Stomach smooth muscle (tissue), 2 donors: ENCODE measurements around the gene FAM169A.
"Not testable (repeated sequence)": the region's sequence is repeated elsewhere in the genome, so short reads cannot be mapped to it uniquely, and the experiment has no call there.

Experiments used
- H3K27ac ChIP-seq: one replicate; pipeline ENCODE4 v1.7.0; 2013; ENCODE audit warnings: mild to moderate bottlenecking, low read length, inconsistent platforms
- H3K27me3 ChIP-seq, 2 donors: one replicate each; pipeline ENCODE4 v1.7.0; 2013; ENCODE audit warnings: low read length in 2 of 2; ENCODE audit not compliant: insufficient read depth in 2 of 2, control insufficient read depth in 1 of 2
- H3K36me3 ChIP-seq, 2 donors: one replicate each; pipeline ENCODE4 v1.7.0; 2013; ENCODE audit warnings: low read length in 2 of 2; ENCODE audit not compliant: control insufficient read depth in 2 of 2, insufficient read depth in 2 of 2
- H3K4me1 ChIP-seq: one replicate; pipeline ENCODE4 v1.7.0; 2013; ENCODE audit warnings: low read length; ENCODE audit not compliant: control insufficient read depth, insufficient read depth
- H3K4me3 ChIP-seq, 2 donors: one replicate each; pipeline ENCODE4 v1.7.0; 2013; ENCODE audit warnings: low read length in 2 of 2
- H3K9ac ChIP-seq, 2 donors: one replicate each; pipeline ENCODE4 v1.7.0; 2013; ENCODE audit warnings: low read length in 2 of 2, mild to moderate bottlenecking in 1 of 2
- H3K9me3 ChIP-seq, 2 donors: one replicate each; pipeline ENCODE4 v1.7.0; 2013; ENCODE audit warnings: low read length in 2 of 2; ENCODE audit not compliant: control insufficient read depth in 2 of 2
- donor health status: healthy.
- donor health status: Pancreatic carcinoma.

FAM169A gene

GRCh38 chr5:74892921-74893320 lies 26.7 kb upstream of the FAM169A start:
- no peak overlapping the region for H3K27ac ChIP-seq
- H3K36me3 ChIP-seq: no peaks in the 10 kb centered on the region
- H3K9me3 ChIP-seq: peaks cover 0 to 7% of the 10 kb centered on the region in 2 donors
- H3K4me3 ChIP-seq: no peak overlapping the region
- peaks cover 7% of the 10 kb centered on the region for H3K4me1 ChIP-seq
- H3K9ac ChIP-seq: no peak overlapping the region
- peaks cover 0 to 3% of the 10 kb centered on the region in 2 donors for H3K27me3 ChIP-seq

DNA sequence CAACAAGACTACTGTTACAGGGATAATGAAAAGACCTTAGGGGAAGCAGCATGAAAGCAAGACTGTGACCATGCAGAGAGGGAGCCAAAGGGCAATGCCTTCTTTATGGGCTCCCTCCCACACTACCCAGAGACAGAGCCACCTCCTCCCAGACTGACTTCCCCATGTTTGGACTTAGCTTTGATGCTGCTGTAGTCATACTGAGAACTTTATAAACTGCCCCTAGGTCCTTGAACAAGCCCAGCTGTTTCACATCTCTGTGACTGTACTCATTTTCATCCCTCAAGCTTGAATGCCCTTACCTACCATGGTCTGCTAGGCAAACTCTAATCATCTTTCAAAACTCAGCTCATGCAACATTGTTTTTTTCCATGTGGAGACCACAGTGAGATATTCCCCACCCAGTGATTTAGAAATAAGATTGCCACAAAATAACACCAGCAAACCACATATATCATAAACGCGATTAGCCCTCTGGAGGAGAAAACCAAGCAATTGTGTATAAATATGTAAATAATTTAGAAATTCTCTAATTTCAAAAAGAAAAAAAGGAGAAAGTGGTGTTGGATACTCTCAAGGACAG lies 23.4 kb upstream of the FAM169A start:
- Histone ChIP-seq H3K9me3 (peaks cover 0 to 2% of the 10 kb centered on the region in 2 donors), H3K4me3 (no peak overlapping the region), H3K27me3 (peaks cover 0 to 2% of the 10 kb centered on the region in 2 donors), H3K9ac (no peak overlapping the region), H3K4me1 (no peaks in the 10 kb centered on the region), H3K27ac (no peak overlapping the region), H3K36me3 (no peaks in the 10 kb centered on the region)

DNA sequence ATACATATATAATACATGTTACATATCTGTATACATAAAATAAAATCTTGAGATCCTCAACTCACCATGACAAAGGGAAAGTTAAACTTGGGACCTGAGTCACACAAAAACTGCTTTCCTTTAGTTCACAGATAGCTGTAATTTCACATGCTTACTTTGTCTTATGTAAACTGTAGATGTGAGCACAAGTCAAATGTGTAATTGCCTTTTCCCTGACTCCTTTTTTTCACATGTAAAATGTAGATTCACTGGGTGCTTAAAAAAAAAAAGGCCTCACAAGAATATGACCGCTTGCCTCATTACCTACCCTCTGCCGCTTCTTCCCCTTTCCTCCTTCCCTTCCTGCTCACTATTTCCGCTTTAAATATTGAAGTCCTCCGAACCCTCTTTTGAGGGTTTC lies 21.9 kb upstream of the FAM169A start:
- Histone ChIP-seq H3K27me3 (no peaks in the 10 kb centered on the region), H3K4me1 (no peaks in the 10 kb centered on the region), H3K9me3 (no peaks in the 10 kb centered on the region), H3K9ac (no peak overlapping the region), H3K36me3 (no peaks in the 10 kb centered on the region), H3K4me3 (no peak overlapping the region), H3K27ac (no peak overlapping the region)

GRCh38 chr5:74885170-74885569 lies 19.0 kb upstream of the FAM169A start:
- no peak overlapping the region for H3K4me3 ChIP-seq
- H3K9ac ChIP-seq: no peak overlapping the region
- no peak overlapping the region for H3K27ac ChIP-seq
- H3K36me3 ChIP-seq: no peaks in the 10 kb centered on the region
- no peaks in the 10 kb centered on the region for H3K4me1 ChIP-seq
- H3K9me3 ChIP-seq: no peaks in the 10 kb centered on the region
- no peaks in the 10 kb centered on the region for H3K27me3 ChIP-seq

DNA sequence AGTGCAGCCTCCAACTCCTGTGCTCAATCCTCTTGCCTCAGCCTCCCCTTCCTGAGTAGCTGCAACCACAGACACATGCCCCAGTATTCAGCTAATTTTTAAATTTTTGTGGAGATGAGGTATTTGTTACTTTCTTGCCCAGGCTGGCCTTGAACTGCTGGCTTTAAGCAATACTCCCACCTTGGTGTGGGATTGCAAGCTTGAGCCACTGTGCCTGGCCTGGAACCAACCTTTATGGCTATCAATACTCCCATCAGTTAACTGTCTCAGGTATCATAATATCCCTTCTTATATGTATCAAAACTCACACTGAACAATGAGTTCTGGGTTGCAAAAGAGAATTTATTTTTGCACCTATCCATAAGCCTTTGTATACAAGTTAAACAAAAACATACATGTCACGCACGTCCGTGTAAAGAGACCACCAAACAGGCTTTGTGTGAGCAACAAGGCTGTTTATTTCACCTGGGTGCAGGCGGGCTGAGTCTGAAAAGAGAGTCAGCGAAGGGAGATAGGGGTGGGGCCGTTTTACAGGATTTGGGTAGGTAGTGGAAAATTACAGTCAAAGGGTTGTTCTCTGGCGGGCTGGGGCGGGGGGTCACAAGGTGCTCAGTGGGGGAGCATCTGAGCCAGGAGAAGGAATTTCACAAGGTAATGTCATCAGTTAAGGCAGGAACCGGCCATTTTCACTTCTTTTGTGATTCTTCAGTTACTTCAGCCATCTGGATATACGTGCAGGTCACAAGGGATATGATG lies 16.4 kb upstream of the FAM169A start:
- not testable (repeated sequence) for H3K4me3 ChIP-seq, H3K27me3 ChIP-seq, H3K4me1 ChIP-seq, H3K9ac ChIP-seq, H3K9me3 ChIP-seq, H3K36me3 ChIP-seq, H3K27ac ChIP-seq

DNA sequence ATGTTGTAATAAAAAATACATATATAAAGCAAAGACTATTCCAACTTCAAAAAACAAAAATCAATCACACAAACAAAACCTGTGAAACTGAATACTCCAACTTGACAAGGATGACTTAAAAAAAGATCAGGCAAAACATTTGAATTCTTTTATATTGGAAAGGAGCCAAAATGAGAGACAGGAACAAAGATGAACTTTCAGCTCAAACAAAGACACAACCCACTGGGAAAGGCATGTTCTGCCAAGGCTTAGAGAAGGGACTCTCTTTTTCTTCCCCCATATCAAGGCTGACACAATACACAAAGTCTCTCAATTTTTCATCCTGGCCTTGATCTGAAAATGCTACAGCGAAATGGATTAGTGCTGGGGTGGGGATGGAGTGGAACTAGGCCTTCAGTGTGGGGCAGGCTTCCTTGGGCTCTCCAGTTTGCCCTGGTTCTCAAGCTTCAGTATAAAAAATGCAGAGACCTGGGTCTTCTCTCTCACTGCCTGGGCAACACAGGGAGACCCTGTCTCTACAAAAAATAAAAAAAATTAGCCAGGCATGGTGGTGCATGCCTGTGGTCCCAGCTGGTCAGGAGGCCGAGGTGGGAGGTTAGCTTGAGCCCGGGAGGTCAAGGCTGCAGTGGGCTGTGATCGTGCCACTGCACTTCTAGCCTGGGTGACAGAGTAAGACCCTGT lies 11.6 kb upstream of the FAM169A start:
- Histone ChIP-seq H3K4me3 (no peak overlapping the region), H3K27ac (no peak overlapping the region), H3K27me3 (no peaks in the 10 kb centered on the region), H3K4me1 (no peaks in the 10 kb centered on the region), H3K36me3 (no peaks in the 10 kb centered on the region), H3K9ac (no peak overlapping the region), H3K9me3 (no peaks in the 10 kb centered on the region)

- no peak overlapping the region for H3K4me3 ChIP-seq
- H3K36me3 ChIP-seq: no peaks in the 10 kb centered on the region
- no peak overlapping the region for H3K27ac ChIP-seq
- H3K9ac ChIP-seq: no peak overlapping the region
- no peaks in the 10 kb centered on the region for H3K9me3 ChIP-seq
- no peaks in the 10 kb centered on the region for H3K4me1 ChIP-seq
- H3K27me3 ChIP-seq: no peaks in the 10 kb centered on the region
These were observed 10.0 kb upstream of the FAM169A start for GRCh38 chr5:74875994-74876791.

DNA sequence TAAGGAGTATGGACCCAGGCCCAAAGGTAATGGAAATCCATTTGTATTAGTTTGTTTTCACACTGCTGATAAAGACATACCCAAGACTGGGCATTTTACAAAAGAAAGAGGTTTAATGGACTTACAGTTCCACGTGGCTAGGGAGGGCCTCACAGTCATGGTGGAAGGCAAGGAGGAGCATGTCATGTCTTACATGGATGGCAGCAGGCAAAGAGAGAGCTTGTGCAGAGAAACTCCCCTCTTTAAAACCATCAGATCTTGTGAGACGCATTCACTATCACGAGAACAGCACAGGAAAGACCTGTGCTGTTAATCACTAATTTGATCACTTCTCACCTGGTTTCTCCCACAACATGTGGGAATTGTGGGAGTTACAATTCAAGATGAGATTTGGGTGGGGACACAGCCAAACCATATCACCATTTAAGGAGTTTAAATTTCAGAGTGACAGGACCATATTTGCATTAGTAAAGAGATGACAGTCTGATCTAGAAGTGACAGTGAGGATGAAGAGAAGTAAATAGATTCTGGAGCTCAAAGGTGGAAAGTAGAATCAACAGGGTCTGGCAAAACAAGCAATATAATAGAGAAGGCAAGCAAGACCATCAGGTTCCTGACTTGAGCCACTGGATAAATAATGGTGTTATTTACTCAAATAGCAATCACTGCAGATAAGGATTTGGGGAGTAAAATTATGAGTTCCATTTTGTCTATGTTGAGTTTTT lies 7.5 kb upstream of the FAM169A start:
- H3K27ac ChIP-seq: no peak overlapping the region
- no peaks in the 10 kb centered on the region for H3K9me3 ChIP-seq

GRCh38 chr5:74870299-74871067 lies 4.3 kb upstream of the FAM169A start:
- H3K9ac ChIP-seq: no peak overlapping the region
- H3K27me3 ChIP-seq: peaks cover 4 to 15% of the 10 kb centered on the region in 2 donors
- H3K36me3 ChIP-seq: no peaks in the 10 kb centered on the region
- peaks cover 6% of the 10 kb centered on the region for H3K4me1 ChIP-seq
- no peaks in the 10 kb centered on the region for H3K9me3 ChIP-seq
- no peak overlapping the region for H3K27ac ChIP-seq
- no peak overlapping the region for H3K4me3 ChIP-seq

More for the DNA sequence above, 7.5 kb upstream of the FAM169A start:
- no peak overlapping the region for H3K4me3 ChIP-seq
- H3K27me3 ChIP-seq: no peaks in the 10 kb centered on the region
- H3K4me1 ChIP-seq: no peaks in the 10 kb centered on the region
- H3K36me3 ChIP-seq: no peaks in the 10 kb centered on the region
- no peak overlapping the region for H3K9ac ChIP-seq
